GM23338 (cell line): Measurements from ENCODE around the gene KRTAP12-2. TPM values are rescaled to one million over a fixed set of nuclear protein-coding genes. Genes with fewer than 3 reads are reported as not detected.
A peak's percentile ranks its signal among the peaks of the same experiment; 100 is the strongest.
"Not testable (repeated sequence)": the region's sequence is repeated elsewhere in the genome, so short reads cannot be mapped to it uniquely, and the experiment has no call there.

ENCODE experiments used
- ATAC-seq: fragments of 200-7000 bp; cut with Tn5 transposase; 3 replicates; pipeline ENCODE4 v1.9.1; 2020
- DNase-seq: peaks from one replicate; pipeline ENCODE4 v3.0.0-alpha.2; 2015; ENCODE audit warnings: low spot score
- H2AFZ ChIP-seq: fragments of 200-600 bp; sonication (generic); 2 replicates; pipeline ENCODE4 v1.8.0; 2016; ENCODE audit warnings: antibody characterized with exemption, mild to moderate bottlenecking, moderate library complexity
- H3F3A ChIP-seq: fragments of 200-600 bp; sonication (generic); replicated peaks from 2 replicates; pipeline ENCODE4 v1.8.0; 2017; ENCODE audit warnings: antibody characterized with exemption, mixed run types, low read depth
- H3K27ac ChIP-seq: fragments of 200-600 bp; sonication (generic); 2 replicates; pipeline ENCODE4 v1.6.1; 2016; ENCODE audit warnings: low read depth
- H3K27me3 ChIP-seq: fragments of 200-600 bp; sonication (generic); 2 replicates; pipeline ENCODE4 v1.8.0; 2016; ENCODE audit warnings: mild to moderate bottlenecking, mixed run types, moderate library complexity; ENCODE audit not compliant: insufficient read depth
- H3K36me3 ChIP-seq: fragments of 200-600 bp; sonication (generic); 2 replicates; pipeline ENCODE4 v1.8.0; 2016; ENCODE audit warnings: mild to moderate bottlenecking; ENCODE audit not compliant: insufficient read depth
- H3K4me1 ChIP-seq: fragments of 200-600 bp; sonication (generic); 2 replicates; pipeline ENCODE4 v1.8.0; 2016; ENCODE audit warnings: mild to moderate bottlenecking, moderate library complexity; ENCODE audit not compliant: insufficient read depth
- H3K4me2 ChIP-seq: fragments of 200-600 bp; sonication (generic); 2 replicates; pipeline ENCODE4 v1.7.1; 2017; ENCODE audit warnings: mixed run types
- H3K4me3 ChIP-seq: fragments of 200-600 bp; sonication (generic); 2 replicates; pipeline ENCODE4 v1.6.1; 2016; ENCODE audit warnings: mixed run types
- H3K79me2 ChIP-seq: fragments of 200-600 bp; sonication (generic); replicated peaks from 2 replicates; pipeline ENCODE4 v1.8.0; 2017; ENCODE audit warnings: mild to moderate bottlenecking; ENCODE audit not compliant: insufficient read depth
- H3K9me2 ChIP-seq: fragments of 200-600 bp; sonication (generic); 2 replicates; pipeline ENCODE4 v1.8.0; 2017; ENCODE audit not compliant: insufficient read depth
- H4K20me1 ChIP-seq: fragments of 200-600 bp; sonication (generic); replicated peaks from 2 replicates; pipeline ENCODE4 v1.8.0; 2017; ENCODE audit warnings: mild to moderate bottlenecking; ENCODE audit not compliant: insufficient read depth
- H3K27ac Mint-ChIP-seq: 2 replicates; pipeline ENCODE4 v1.8.0; 2020; ENCODE audit warnings: inconsistent platforms, mild to moderate bottlenecking, moderate library complexity, mixed read lengths
- H3K27me3 Mint-ChIP-seq: 3 replicates; pipeline ENCODE4 v1.8.0; 2022; ENCODE audit warnings: low read depth, mild to moderate bottlenecking, moderate library complexity, mixed read lengths, inconsistent platforms; ENCODE audit not compliant: insufficient read depth, poor library complexity
- H3K36me3 Mint-ChIP-seq: 3 replicates; pipeline ENCODE4 v1.8.0; 2021; ENCODE audit warnings: low read depth, mild to moderate bottlenecking, inconsistent platforms, moderate library complexity, mixed read lengths
- H3K4me1 Mint-ChIP-seq: 3 replicates; pipeline ENCODE4 v1.8.0; 2020; ENCODE audit warnings: mild to moderate bottlenecking, inconsistent platforms, mixed read lengths
- H3K4me3 Mint-ChIP-seq: 3 replicates; pipeline ENCODE4 v1.8.0; 2021; ENCODE audit warnings: moderate library complexity, mild to moderate bottlenecking, inconsistent platforms, mixed read lengths
- H3K9me3 Mint-ChIP-seq: 3 replicates; pipeline ENCODE4 v1.8.0; 2020; ENCODE audit warnings: moderate library complexity, mild to moderate bottlenecking, inconsistent platforms, mixed read lengths
- CREB1 ChIP-seq: fragments of 250-450 bp; sonication (Bioruptor Pico); IDR thresholded peaks from 2 replicates; pipeline ENCODE4 v1.5.0; 2020; ENCODE audit warnings: low read depth, mild to moderate bottlenecking, moderate library complexity
- ETS1 ChIP-seq: IDR thresholded peaks from 2 replicates; pipeline ENCODE4 v1.6.1; 2016; ENCODE audit warnings: antibody characterized with exemption
- EZH2 ChIP-seq: fragments of 200-600 bp; sonication (generic); IDR thresholded peaks from one replicate; pipeline ENCODE4 v1.8.0; 2017; ENCODE audit warnings: antibody characterized with exemption, mild to moderate bottlenecking, low read depth; ENCODE audit not compliant: unreplicated experiment
- EZH2phosphoT487 ChIP-seq: fragments of 200-600 bp; sonication (generic); IDR thresholded peaks from one replicate; pipeline ENCODE4 v1.8.1; 2018; ENCODE audit warnings: antibody characterized with exemption; ENCODE audit not compliant: unreplicated experiment
- JUNB ChIP-seq: IDR thresholded peaks from one replicate; pipeline ENCODE4 v1.6.1; 2016; ENCODE audit warnings: antibody characterized with exemption; ENCODE audit not compliant: unreplicated experiment
- NANOG ChIP-seq: IDR thresholded peaks from 2 replicates; pipeline ENCODE4 v1.6.1; 2016; ENCODE audit warnings: antibody characterized with exemption, borderline replicate concordance
- POLR2AphosphoS5 ChIP-seq: IDR thresholded peaks from 2 replicates; pipeline ENCODE4 v1.6.1; 2016; ENCODE audit warnings: antibody characterized with exemption, low read depth
- REST ChIP-seq: IDR thresholded peaks from one replicate; pipeline ENCODE4 v1.6.1; 2018; ENCODE audit warnings: antibody characterized with exemption; ENCODE audit not compliant: unreplicated experiment
- STAT1 ChIP-seq: IDR thresholded peaks from one replicate; pipeline ENCODE4 v1.6.1; 2016; ENCODE audit warnings: antibody characterized with exemption; ENCODE audit not compliant: unreplicated experiment
- ZNF331 ChIP-seq: fragments of 250-450 bp; sonication (Bioruptor Pico); IDR thresholded peaks from 2 replicates; pipeline ENCODE4 v1.5.0; 2020; ENCODE audit warnings: low read depth, mild to moderate bottlenecking, moderate library complexity
- polyA plus RNA-seq: library from polyadenylated mRNA; unstranded; fragments of >200 nt; fragmentation: Nextera tagmentation; extraction: Ambion mirVana; gene quantifications from 2 replicates; pipeline ENCODE4 v1.2.1, GENCODE V29; 2016
- total RNA-seq: library from RNA; depleted of rRNA; stranded (reverse); fragments of >200 nt; shearing (Covaris generic); gene quantifications from 2 replicates; pipeline ENCODE4 v1.2.3, GENCODE V29; 2014

KRTAP12-2 gene
- total and polyA plus RNA-seq, 2 experiments from 2014 or later, result not detected

- H3K79me2 ChIP-seq, ATAC-seq, H3K27ac ChIP-seq, H3K4me2 ChIP-seq, H3K27me3 ChIP-seq, H3K27ac Mint-ChIP-seq, H3F3A ChIP-seq, H3K4me3 Mint-ChIP-seq, H4K20me1 ChIP-seq, H3K4me3 ChIP-seq, H3K4me1 ChIP-seq, H3K36me3 ChIP-seq, H3K9me2 ChIP-seq, DNase-seq, H2AFZ ChIP-seq: not testable (repeated sequence)
- Mint-ChIP-seq H3K9me3 (peaks cover 17% of the 10 kb centered on the region; the same call in 2 of the 3 replicates), H3K36me3 (peaks cover 17% of the 10 kb centered on the region; the same call in 1 of the 3 replicates), H3K4me1 (peaks cover 24% of the 10 kb centered on the region), H3K27me3 (peaks cover 13% of the 10 kb centered on the region)
Observed at GRCh38 chr21:44689740-44690139, 23.0 kb upstream of the KRTAP12-2 start.

GRCh38 chr21:44687671-44688070 is 20.9 kb upstream of the KRTAP12-2 start:
- H3K36me3 ChIP-seq, result no peaks in the 10 kb centered on the region
- no peak overlapping the region for H3K27ac Mint-ChIP-seq
- no peak for TF ChIP-seq JUNB
- no peak for TF ChIP-seq STAT1
- TF ChIP-seq EZH2phosphoT487, result no peak
- TF ChIP-seq ZNF331 (CRISPR knock-in tag), result no peak
- TF ChIP-seq ETS1, result no peak
- no peak for TF ChIP-seq POLR2AphosphoS5
- H3K27me3 ChIP-seq, result no peaks in the 10 kb centered on the region
- no peak overlapping the region for H3K4me3 ChIP-seq
- no peaks in the 10 kb centered on the region for H3K79me2 ChIP-seq
- H3K4me1 Mint-ChIP-seq, result peaks cover 24% of the 10 kb centered on the region
- H4K20me1 ChIP-seq, result no peaks in the 10 kb centered on the region
- peaks cover 7% of the 10 kb centered on the region for H3K9me3 Mint-ChIP-seq
- no peak overlapping the region for H3K27ac ChIP-seq
- H3K4me1 ChIP-seq, result peaks cover 6% of the 10 kb centered on the region
- H3K27me3 Mint-ChIP-seq, result peaks cover 16% of the 10 kb centered on the region
- DNase-seq (no peak), ATAC-seq (no peak)
- H3K9me2 ChIP-seq, result no peaks in the 10 kb centered on the region
- H2AFZ ChIP-seq, result no peak overlapping the region
- no peak overlapping the region for H3K4me2 ChIP-seq
- H3F3A ChIP-seq, result 0 out of 2 replicates have a peak, but pooled peaks cover 4% of the 10 kb centered on the region
- H3K36me3 Mint-ChIP-seq, result peaks cover 4% of the 10 kb centered on the region; the same call in 1 of the 3 replicates
- no peak overlapping the region for H3K4me3 Mint-ChIP-seq

- H3K27ac Mint-ChIP-seq, result no peak overlapping the region; the same call in 1 of the 2 replicates
- Histone ChIP-seq H3K4me1 (peaks cover 6% of the 10 kb centered on the region), H3F3A (0 out of 2 replicates have a peak, but pooled peaks cover 4% of the 10 kb centered on the region), H3K4me3 (no peak overlapping the region), H3K27ac (no peak overlapping the region), H3K27me3 (no peaks in the 10 kb centered on the region), H2AFZ (peak overlapping the region; percentile 92), H3K4me2 (0 out of 2 replicates have a peak overlapping the region, but pooled peaks have one; percentile 8), H3K9me2 (no peaks in the 10 kb centered on the region), H3K79me2 (no peaks in the 10 kb centered on the region), H3K36me3 (no peaks in the 10 kb centered on the region), H4K20me1 (no peaks in the 10 kb centered on the region)
- ATAC-seq (peak; percentile 43), DNase-seq (peak; percentile 10)
- H3K4me1 Mint-ChIP-seq, result peaks cover 24% of the 10 kb centered on the region
- H3K9me3 Mint-ChIP-seq, result peaks cover 3% of the 10 kb centered on the region
- H3K36me3 Mint-ChIP-seq, result no peaks in the 10 kb centered on the region
- peaks cover 16% of the 10 kb centered on the region for H3K27me3 Mint-ChIP-seq
- no peak overlapping the region; the same call in 2 of the 3 replicates for H3K4me3 Mint-ChIP-seq
- TF ChIP-seq EZH2phosphoT487 (no peak), CREB1 (CRISPR knock-in tag) (no peak), ETS1 (no peak), JUNB (no peak), NANOG (no peak), STAT1 (no peak), REST (no peak), EZH2 (no peak)
Observed at GRCh38 chr21:44686843-44687561, 20.3 kb upstream of the KRTAP12-2 start.
